ENCODE data around the gene PRR33.

DNA sequence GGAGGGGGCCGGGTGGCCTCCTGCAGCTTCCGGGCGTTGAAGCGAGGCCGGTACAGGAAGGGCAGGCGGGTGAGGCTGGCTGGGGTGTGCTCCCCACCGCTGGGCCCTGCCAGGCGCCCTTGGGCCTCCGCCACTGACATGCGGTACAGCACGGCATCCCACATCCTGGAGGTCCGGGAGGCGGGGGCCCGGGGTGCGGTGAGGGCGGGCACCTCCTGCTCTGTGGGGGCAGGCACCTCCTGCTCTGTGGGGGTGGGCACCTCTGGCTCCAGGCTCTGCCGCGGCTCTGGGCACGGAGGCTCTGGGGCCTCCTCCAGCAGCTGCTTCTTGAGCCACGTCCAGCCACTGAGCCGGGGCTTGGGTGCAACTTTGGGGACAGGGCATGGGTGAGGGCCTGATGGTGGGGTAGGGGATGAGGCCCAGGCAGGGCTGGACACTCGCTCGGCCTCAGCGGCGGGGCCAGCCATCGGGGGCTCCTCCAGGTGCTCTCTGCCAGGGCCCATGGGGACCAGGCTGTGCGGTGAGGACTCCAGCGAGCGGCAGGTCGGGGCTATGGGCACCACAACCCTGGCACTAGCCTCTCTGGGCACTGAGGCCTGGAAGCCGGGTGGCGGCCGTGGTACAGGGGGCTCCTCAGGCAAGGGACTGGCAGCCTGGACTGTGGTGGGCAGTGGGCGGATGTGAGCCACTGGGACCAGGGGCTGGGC lies 2.3 kb downstream of the PRR33 start:
- TF ChIP-seq EZH2 (IDR thresholded peaks at IDR 0.05), result no peak
- no peak for TF ChIP-seq CTCF (IDR thresholded peaks at IDR 0.05 in 2 of 3, conservative IDR thresholded peaks at IDR 0.05 in 1 of 3; ENCODE audit: borderline replicate concordance in 1 of 3, insufficient read depth in 1 of 3, low read depth in 2 of 3, low read length in 2 of 3)
- TF ChIP-seq RAD21 (IDR thresholded peaks at IDR 0.05; ENCODE audit: low read depth), result no peak
- no peak for TF ChIP-seq EZH2phosphoT487 (IDR thresholded peaks at IDR 0.05; ENCODE audit: borderline replicate concordance)
